ENCODE results near the gene IL17B. TPM values are rescaled to one million over a fixed set of nuclear protein-coding genes. Genes with fewer than 3 reads are reported as not detected.

Gene IL17B
- total and polyA plus RNA-seq, 2 of the 8 experiments (the other 6 are each of a cell fraction or from before 2014, with no cell fraction given), result 0.18 TPM; not detected in 1

DNA sequence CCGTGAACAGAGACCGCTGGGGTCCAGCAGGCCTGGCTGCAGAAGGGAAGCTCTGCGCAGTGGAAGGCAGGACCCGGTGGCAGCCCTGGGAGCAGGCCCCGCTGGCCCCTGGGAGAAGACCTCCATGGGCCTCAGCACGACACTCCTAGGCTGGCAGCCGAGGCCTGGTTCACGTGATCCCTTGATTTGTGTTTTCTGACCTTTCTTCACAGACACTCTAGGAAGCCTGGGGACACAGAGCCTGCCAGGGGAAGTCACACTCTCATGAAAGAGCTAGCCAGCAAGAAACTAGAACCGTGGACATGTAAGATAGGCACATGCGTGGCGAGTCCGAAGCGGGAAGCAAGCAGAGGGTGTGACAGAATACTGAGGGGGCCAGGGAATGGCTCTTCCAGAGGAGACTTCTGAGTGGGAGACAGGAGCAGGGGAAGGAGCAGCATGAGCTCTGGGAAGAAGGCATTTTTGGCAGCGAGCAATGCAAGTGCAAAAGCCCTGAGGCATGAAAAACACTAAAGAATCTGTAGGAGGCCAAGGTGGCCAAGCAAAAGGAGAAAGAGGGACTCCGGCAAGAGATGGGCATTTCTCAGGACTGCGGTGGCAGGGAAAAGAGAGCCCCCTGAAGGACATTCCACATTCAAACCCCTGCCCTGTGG lies 26.6 kb upstream of the IL17B start:
- Histone ChIP-seq H3K4me2 (ENCODE audit: insufficient read depth in 1 of 2, low read depth in 2 of 2, low read length in 2 of 2) (0 out of 4 replicates have a peak overlapping the region, but pooled peaks of 1 of the 2 experiments have one; percentile 6), H2BK120ac (replicated peaks; ENCODE audit: low read depth, low read length) (no peak overlapping the region), H2BK5ac (ENCODE audit: low read depth, low read length) (peak overlapping the region; percentile 52; the same call in 1 of the 2 replicates), H3K36me3 (ENCODE audit: control insufficient read depth in 2 of 4, insufficient read depth in 4 of 4, low read length in 3 of 4) (no peaks in the 10 kb centered on the region), H3K4me1 (replicated peaks in 1 of 4; ENCODE audit: control insufficient read depth in 3 of 4, insufficient read depth in 4 of 4, low read length in 3 of 4) (peaks cover 0 to 10% (median 5%) of the 10 kb centered on the region in 4 experiments; a peak in 4 of 7 replicates), H3K9ac (replicated peaks in 1 of 4; ENCODE audit: extremely low read depth in 1 of 4, low read depth in 3 of 4, low read length in 3 of 4) (no peak overlapping the region), H2AK5ac (ENCODE audit: low read depth, low read length) (no peak overlapping the region), H2BK12ac (ENCODE audit: low read depth, low read length) (peak overlapping the region; percentile 80; the same call in 1 of the 2 replicates), H3K4ac (replicated peaks; ENCODE audit: insufficient read length, low read depth, low read length) (no peak overlapping the region), H3K14ac (ENCODE audit: insufficient read length) (no peak overlapping the region), H2AFZ (ENCODE audit: low read length) (no peak overlapping the region), H4K91ac (replicated peaks; ENCODE audit: insufficient read length, low read length) (no peak overlapping the region), H3K9me3 (ENCODE audit: insufficient read depth in 2 of 2, low read depth in 1 of 2, low read length in 1 of 2) (no peaks in the 10 kb centered on the region), H4K20me1 (replicated peaks in 1 of 2; ENCODE audit: control insufficient read depth in 1 of 2, insufficient read depth in 2 of 2, low read length in 2 of 2) (no peaks in the 10 kb centered on the region), H3K56ac (replicated peaks; ENCODE audit: insufficient read length, low read depth, low read length) (no peak overlapping the region), H3K27ac (ENCODE audit: low read depth, low read length) (no peak overlapping the region), H3K27me3 (replicated peaks in 1 of 4; ENCODE audit: control insufficient read depth in 3 of 4, extremely low read depth in 1 of 4, insufficient read depth in 3 of 4, low read length in 3 of 4) (no peaks in the 10 kb centered on the region; a peak in 1 of 7 replicates), H3K4me3 (ENCODE audit: extremely low read depth in 1 of 4, insufficient read depth in 2 of 4, low read depth in 3 of 4, low read length in 4 of 4) (no peak overlapping the region), H3K23ac (ENCODE audit: insufficient read length) (no peak overlapping the region), H2BK20ac (ENCODE audit: low read length) (no peak overlapping the region; the same call in 1 of the 2 replicates), H3K79me1 (ENCODE audit: low read depth, low read length) (no peaks in the 10 kb centered on the region), H3K18ac (ENCODE audit: extremely low read depth, low read length) (0 out of 2 replicates have a peak overlapping the region, but pooled peaks have one; percentile 13), H4K8ac (ENCODE audit: extremely low read depth, insufficient read depth, low read length) (no peak overlapping the region; the same call in 1 of the 2 replicates), H4K5ac (ENCODE audit: insufficient read length, low read depth, low read length) (no peak overlapping the region), H3K79me2 (ENCODE audit: control insufficient read depth in 1 of 2, insufficient read depth in 2 of 2, low read length in 2 of 2) (no peaks in the 10 kb centered on the region), H2BK15ac (ENCODE audit: low read length) (no peak overlapping the region), H3K23me2 (ENCODE audit: low read depth, low read length) (no peaks in the 10 kb centered on the region)
- no peak for FAIRE-seq
- ChIA-PET POLR2A (ENCODE audit: partially characterized antibody) (interaction anchor here (2.7 kb wide), 1 partner anchor 15 kb away, joined by 11 read pairs; no protein-coding TSS in a partner anchor), CTCF (ENCODE audit: partially characterized antibody) (interaction anchor here (0.7 to 15.4 kb wide), 12 partner anchors 9 to 39 kb away, joined by 3 to 315 read pairs (median 5); partner anchors contain the start of gene IL17B)
- DNase-seq (ENCODE audit: low read depth in 1 of 2, low spot score in 2 of 2), result no peak
- TF ChIP-seq HDAC2 (IDR thresholded peaks at IDR 0.05; ENCODE audit: borderline replicate concordance in 1 of 2, low read depth in 2 of 2, low read length in 2 of 2) (no peak), KDM1A (IDR thresholded peaks at IDR 0.05; ENCODE audit: borderline replicate concordance, low read length) (peak; percentile 80; the same call in 1 of the 2 replicates)
- 85% methylated on average over 15 of the region's 16 CpGs; no CpG with 5 or more reads in 1 of the 2 experiments for WGBS, 2 experiments (ENCODE audit: extremely low coverage in 1 of 2, insufficient coverage in 1 of 2, insufficient read length in 1 of 2, insufficient replicate concordance in 2 of 2, low coverage in 1 of 2, low lambda C conversion rate in 2 of 2, missing lambda C conversion rate in 1 of 2)

Measured in H1 (cell line).